Adrenal gland (tissue), 12 donors: ENCODE measurements around the gene ZSWIM9. TPM values are rescaled to one million over a fixed set of nuclear protein-coding genes. Genes with fewer than 3 reads are reported as not detected.

Source experiments
- DNase-seq, 7 donors: peaks; one replicate each; pipeline ENCODE4 v3.0.0-alpha.2; 2019 to 2020
- H3K27ac ChIP-seq, 5 donors: fragments of 200-600 bp; sonication (generic) in 4 of 5; 1 replicate in 3 of 5; 2 replicates in 2 of 5; pipeline versions ENCODE4 v1.5.1 to v1.8.0; 2016 to 2020; ENCODE audit warnings: mild to moderate bottlenecking in 1 of 5
- H3K27me3 ChIP-seq: fragments of 200-600 bp; 2 replicates; pipeline ENCODE4 v1.8.0; 2021
- H3K36me3 ChIP-seq, 2 donors: fragments of 200-600 bp; replicated peaks in 1 of 2; 1 replicate in 1 of 2; 2 replicates in 1 of 2; pipeline versions ENCODE4 v1.5.1 to v1.8.0; 2018 to 2022
- H3K4me1 ChIP-seq, 2 donors: fragments of 200-600 bp; replicated peaks in 1 of 2; 1 replicate in 1 of 2; 2 replicates in 1 of 2; pipeline versions ENCODE4 v1.5.1 to v1.8.0; 2018 to 2021
- H3K4me3 ChIP-seq, 4 donors: fragments of 200-600 bp; sonication (generic) in 3 of 4; one replicate each; pipeline ENCODE4 v1.5.1; 2016 to 2018
- H3K9me3 ChIP-seq, 3 donors: fragments of 200-600 bp; sonication (generic) in 1 of 3; replicated peaks in 1 of 3; 1 replicate in 2 of 3; 2 replicates in 1 of 3; pipeline versions ENCODE4 v1.5.1 to v1.8.0; 2016 to 2021
- CTCF ChIP-seq, 6 experiments: fragments of 450-650 bp in 4 of 6; fragments of 200-600 bp in 2 of 6; sonication (generic) in 1 of 6; IDR thresholded peaks; 1 replicate in 5 of 6; 2 replicates in 1 of 6; pipeline versions ENCODE4 v1.5.1 to v1.8.0; 2016 to 2021; ENCODE audit warnings: antibody characterized with exemption in 6 of 6, mild to moderate bottlenecking in 2 of 6, moderate library complexity in 1 of 6
- POLR2A ChIP-seq, 2 donors: fragments of 450-650 bp; IDR thresholded peaks; one replicate each; pipeline ENCODE4 v1.6.1; 2017; ENCODE audit warnings: antibody characterized with exemption in 2 of 2, mild to moderate bottlenecking in 2 of 2, moderate library complexity in 1 of 2
- WGBS, 4 donors: extraction: QIAGEN DNeasy Blood & Tissue Kit in 2 of 4; methylation state at CpG; one replicate each; pipeline versions ENCODE4 v1.1.5 to v1.1.7; 2013 to 2017; 5-methylcytosine and 5-hydroxymethylcytosine counted together
- intact Hi-C, 2 donors: fragments of 100-400 bp; cut with DNase I; formaldehyde crosslinking; loops; one replicate each; pipeline versions ENCODE4 v1.14.1 to v1.15.0; 2022 to 2023
- polyA plus RNA-seq, 3 donors: library from polyadenylated mRNA; stranded (reverse); fragments of 200-250 nt in 2 of 3; fragments of 350-450 nt in 1 of 3; fragmentation: Illumina TruSeq in 1 of 3; extraction: RNeasy Lipid Tissue Mini Kit (QIAGEN cat#74804) in 1 of 3; gene quantifications; one replicate each; pipeline ENCODE4 v1.2.3, GENCODE V29; 2013 to 2014
- total RNA-seq, 9 donors: library from RNA; depleted of rRNA in 4 of 9; stranded (reverse); fragments of >200 nt in 4 of 9; fragments of 120-200 nt in 1 of 9; fragmentation: NEBNext Ultra II Directional in 1 of 9; extraction: Animal tissue kit (Norgen Biotek cat#: 25700) in 1 of 9; gene quantifications; one replicate each; pipeline versions ENCODE4 v1.1.0 to v1.2.4, GENCODE V29; 2013 to 2023
- donor health status: healthy with polysubstance abuse.
- donor health status: Bipolar disorder and iron deficiency.
- donor health status: DM: yes; HTN: yes; CAD: no.
- donor health status: DM: no; HTN: no; CAD: no.
- donor health status: DM: no; HTN: no; CAD: no.
- donor health status: DM: yes; HTN: yes; CAD: no.

ZSWIM9 gene
- total and polyA plus RNA-seq, 12 donors, result 0.52 to 8.0 (median 3.8) TPM

GRCh38 chr19:48182434-48182833 lies 12.0 kb downstream of the ZSWIM9 start:
- no peaks in the 10 kb centered on the region for H3K4me1 ChIP-seq
- no peaks in the 10 kb centered on the region for H3K36me3 ChIP-seq
- TF ChIP-seq CTCF (IDR thresholded peaks at IDR 0.05) (no peak), POLR2A (IDR thresholded peaks at IDR 0.05) (no peak)
- H3K27me3 ChIP-seq, result no peaks in the 10 kb centered on the region
- H3K4me3 ChIP-seq, result no peak overlapping the region
- DNase-seq, result no peak
- H3K27ac ChIP-seq, result no peak overlapping the region
- intact Hi-C loops, result no loop called here
- H3K9me3 ChIP-seq, result no peaks in the 10 kb centered on the region
- WGBS, 4 donors, result 93 to 97% (median 96%) methylated on average over 30 to 38 of the region's 38 CpGs

GRCh38 chr19:48183356-48183755 lies 12.9 kb downstream of the ZSWIM9 start:
- H3K36me3 ChIP-seq, result no peaks in the 10 kb centered on the region
- H3K4me3 ChIP-seq, result no peak overlapping the region
- DNase-seq, result no peak
- H3K9me3 ChIP-seq, result no peaks in the 10 kb centered on the region
- WGBS, 4 donors, result 86 to 98% (median 93%) methylated on average over 9 of the region's 9 CpGs
- H3K27me3 ChIP-seq, result no peaks in the 10 kb centered on the region
- TF ChIP-seq POLR2A (IDR thresholded peaks at IDR 0.05), result no peak
- TF ChIP-seq CTCF (IDR thresholded peaks at IDR 0.05), result no peak
- no peaks in the 10 kb centered on the region for H3K4me1 ChIP-seq
- intact Hi-C loops, result no loop called here
- no peak overlapping the region for H3K27ac ChIP-seq

GRCh38 chr19:48186015-48186414 lies 15.5 kb downstream of the ZSWIM9 start:
- Histone ChIP-seq H3K9me3 (no peaks in the 10 kb centered on the region), H3K27ac (no peak overlapping the region), H3K4me3 (no peak overlapping the region), H3K36me3 (no peaks in the 10 kb centered on the region), H3K4me1 (no peaks in the 10 kb centered on the region), H3K27me3 (no peaks in the 10 kb centered on the region)
- DNase-seq, result peak in 1 of 7 donors; percentile 2
- intact Hi-C loops, result no loop called here
- TF ChIP-seq CTCF (IDR thresholded peaks at IDR 0.05) (no peak), POLR2A (IDR thresholded peaks at IDR 0.05) (no peak)
- 92 to 94% (median 93%) methylated on average over 5 of the region's 5 CpGs for WGBS, 4 donors

GRCh38 chr19:48186541-48186991 lies 16.1 kb downstream of the ZSWIM9 start:
- TF ChIP-seq POLR2A (IDR thresholded peaks at IDR 0.05), result no peak
- TF ChIP-seq CTCF (IDR thresholded peaks at IDR 0.05), result no peak
- peak in 1 of 7 donors; percentile 1 for DNase-seq
- H3K36me3 ChIP-seq, result no peaks in the 10 kb centered on the region
- intact Hi-C loops, result no loop called here
- H3K4me3 ChIP-seq, result no peak overlapping the region
- no peaks in the 10 kb centered on the region for H3K27me3 ChIP-seq
- H3K27ac ChIP-seq, result no peak overlapping the region
- no peaks in the 10 kb centered on the region for H3K9me3 ChIP-seq
- no peaks in the 10 kb centered on the region for H3K4me1 ChIP-seq
- 67 to 76% (median 70%) methylated on average over 8 of the region's 8 CpGs for WGBS, 4 donors
